HEK293T (cell line): ENCODE results near the gene RABGAP1L.

Experiments used
- BHLHE40 ChIP-seq: fragments of 450-650 bp; IDR thresholded peaks from 2 replicates; pipeline ENCODE4 v1.6.1; 2016; ENCODE audit warnings: mild to moderate bottlenecking, moderate library complexity, borderline replicate concordance
- ELF4 ChIP-seq: fragments of 450-650 bp; IDR thresholded peaks from 2 replicates; pipeline ENCODE4 v1.6.1; 2017; ENCODE audit warnings: antibody characterized with exemption
- FOXA1 ChIP-seq: fragments of 450-650 bp; IDR thresholded peaks from 2 replicates; pipeline ENCODE4 v1.6.1; 2016; ENCODE audit warnings: mild to moderate bottlenecking
- FOXK2 ChIP-seq: fragments of 450-650 bp; IDR thresholded peaks from 2 replicates; pipeline ENCODE4 v1.6.1; 2016; ENCODE audit warnings: mild to moderate bottlenecking
- FOXM1 ChIP-seq: fragments of 450-650 bp; IDR thresholded peaks from 2 replicates; pipeline ENCODE4 v1.6.1; 2017; ENCODE audit warnings: mild to moderate bottlenecking, borderline replicate concordance
- HDGF ChIP-seq: fragments of 450-650 bp; IDR thresholded peaks from 2 replicates; pipeline ENCODE4 v1.6.1; 2017; ENCODE audit warnings: antibody characterized with exemption, borderline replicate concordance
- L3MBTL2 ChIP-seq: fragments of 450-650 bp; conservative IDR thresholded peaks from 2 replicates; pipeline ENCODE4 v1.6.1; 2016; ENCODE audit warnings: mild to moderate bottlenecking
- SP1 ChIP-seq: fragments of 450-650 bp; IDR thresholded peaks from 2 replicates; pipeline ENCODE4 v1.6.1; 2017
- TARDBP ChIP-seq: fragments of 450-650 bp; IDR thresholded peaks from 2 replicates; pipeline ENCODE4 v1.6.1; 2016
- ZNF384 ChIP-seq: fragments of 450-650 bp; IDR thresholded peaks from 2 replicates; pipeline ENCODE4 v1.6.1; 2016
- TF ChIP-seq, protein P1 (sequence below): fragments of 450-650 bp; IDR thresholded peaks from 2 replicates; pipeline ENCODE4 v1.6.1; 2016

DNA sequence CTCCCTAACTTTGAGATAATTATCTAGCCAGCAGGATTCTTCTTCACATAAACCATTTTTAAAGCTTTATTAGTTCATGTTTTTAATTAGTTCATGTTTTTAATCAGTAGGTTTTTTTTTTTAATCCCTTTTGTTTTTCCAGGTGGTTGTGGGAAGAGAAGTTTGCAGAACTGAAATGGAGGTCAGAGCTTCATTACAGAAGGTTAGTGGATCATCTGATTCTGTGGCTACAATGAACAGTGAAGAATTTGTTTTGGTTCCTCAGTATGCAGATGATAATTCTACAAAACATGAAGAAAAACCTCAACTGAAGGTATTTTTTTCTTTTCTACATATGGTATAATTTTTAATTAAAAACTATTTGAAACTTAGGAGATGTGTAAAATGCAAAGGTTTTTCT lies 59.7 kb downstream of the RABGAP1L start:
- TF ChIP-seq FOXK2 = no peak
- no peak for TF ChIP-seq ELF4
- TF ChIP-seq FOXM1 = no peak
- TF ChIP-seq SP1 = no peak
- TF ChIP-seq TARDBP = no peak
- no peak for TF ChIP-seq BHLHE40
- TF ChIP-seq FOXA1 = no peak
- no peak for TF ChIP-seq ZNF384
- TF ChIP-seq L3MBTL2 = no peak
- TF ChIP-seq, protein P1, sequence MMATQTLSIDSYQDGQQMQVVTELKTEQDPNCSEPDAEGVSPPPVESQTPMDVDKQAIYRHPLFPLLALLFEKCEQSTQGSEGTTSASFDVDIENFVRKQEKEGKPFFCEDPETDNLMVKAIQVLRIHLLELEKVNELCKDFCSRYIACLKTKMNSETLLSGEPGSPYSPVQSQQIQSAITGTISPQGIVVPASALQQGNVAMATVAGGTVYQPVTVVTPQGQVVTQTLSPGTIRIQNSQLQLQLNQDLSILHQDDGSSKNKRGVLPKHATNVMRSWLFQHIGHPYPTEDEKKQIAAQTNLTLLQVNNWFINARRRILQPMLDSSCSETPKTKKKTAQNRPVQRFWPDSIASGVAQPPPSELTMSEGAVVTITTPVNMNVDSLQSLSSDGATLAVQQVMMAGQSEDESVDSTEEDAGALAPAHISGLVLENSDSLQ = no peak
- no peak for TF ChIP-seq HDGF
